Breast epithelium (tissue), 4 donors: ENCODE measurements around the gene LRRC30. TPM values are rescaled to one million over a fixed set of nuclear protein-coding genes. Genes with fewer than 3 reads are reported as not detected.

Experiments
- DNase-seq, 2 donors: peaks; one replicate each; pipeline ENCODE4 v3.0.0-alpha.2; 2019; ENCODE audit warnings: low spot score in 2 of 2
- H3K27ac ChIP-seq, 2 donors: fragments of 200-600 bp; sonication (generic) in 1 of 2; one replicate each; pipeline ENCODE4 v1.5.1; 2016 to 2019; ENCODE audit warnings: mild to moderate bottlenecking in 1 of 2
- H3K27me3 ChIP-seq, 2 donors: fragments of 200-600 bp; sonication (generic) in 1 of 2; one replicate each; pipeline versions ENCODE4 v1.5.1 to v1.6.0; 2017 to 2019; ENCODE audit warnings: control low read depth in 1 of 2, mild to moderate bottlenecking in 1 of 2
- H3K36me3 ChIP-seq: fragments of 200-600 bp; one replicate; pipeline ENCODE4 v1.5.1; 2019
- H3K4me1 ChIP-seq, 2 donors: fragments of 200-600 bp; sonication (generic); one replicate each; pipeline ENCODE4 v1.5.1; 2016 to 2019; ENCODE audit warnings: control low read depth in 1 of 2
- H3K4me3 ChIP-seq, 3 donors: fragments of 200-600 bp; sonication (generic); 1 replicate in 2 of 3; 2 replicates in 1 of 3; pipeline ENCODE4 v1.5.1; 2016 to 2019; ENCODE audit warnings: mild to moderate bottlenecking in 3 of 3, moderate library complexity in 2 of 3
- H3K9me3 ChIP-seq, 2 donors: fragments of 200-600 bp; sonication (generic) in 1 of 2; one replicate each; pipeline ENCODE4 v1.5.1; 2016 to 2019; ENCODE audit warnings: control low read depth in 1 of 2
- CTCF ChIP-seq, 3 donors: fragments of 450-650 bp; IDR thresholded peaks; one replicate each; pipeline ENCODE4 v1.5.1; 2016 to 2017; ENCODE audit warnings: antibody characterized with exemption in 3 of 3, mild to moderate bottlenecking in 3 of 3, moderate library complexity in 3 of 3
- POLR2A ChIP-seq: fragments of 450-650 bp; IDR thresholded peaks from one replicate; pipeline ENCODE4 v1.6.1; 2016; ENCODE audit warnings: antibody characterized with exemption, mild to moderate bottlenecking, moderate library complexity
- POLR2AphosphoS5 ChIP-seq, 3 donors: sonication (generic); formaldehyde crosslinking; IDR thresholded peaks; one replicate each; pipeline ENCODE4 v1.6.1; 2017; ENCODE audit warnings: antibody characterized with exemption in 3 of 3
- intact Hi-C: fragments of 100-400 bp; cut with DNase I; formaldehyde crosslinking; loops from one replicate; pipeline ENCODE4 v1.15.1; 2023; ENCODE audit warnings: low total_unique reads
- total RNA-seq, 3 donors: library from RNA; depleted of rRNA; stranded (reverse); fragments of >200 nt; gene quantifications; one replicate each; pipeline ENCODE4 v1.1.0, GENCODE V29; 2016

LRRC30 gene
- not detected for total RNA-seq

GRCh38 chr18:7230626-7231349 lies at the start of gene LRRC30:
Gene LRRC30, plus strand, starts transcription at chr18:7231089. Its CDS starts 50 bp downstream, at chr18:7231139.
- Histone ChIP-seq H3K27me3 (peaks cover 0 to 5% of the 10 kb centered on the region in 2 donors), H3K36me3 (no peaks in the 10 kb centered on the region), H3K9me3 (no peaks in the 10 kb centered on the region), H3K4me3 (no peak within 1 kb of the TSS), H3K27ac (no peak within 1 kb of the TSS), H3K4me1 (no peaks in the 10 kb centered on the region)
- TF ChIP-seq CTCF (IDR thresholded peaks at IDR 0.05) (no peak), POLR2A (no peak), POLR2AphosphoS5 (IDR thresholded peaks at IDR 0.05) (no peak)
- no peak for DNase-seq
- intact Hi-C loops = no loop called here

GRCh38 chr18:7185701-7186100 lies 45.2 kb upstream of the LRRC30 start:
- Histone ChIP-seq H3K36me3 (no peaks in the 10 kb centered on the region), H3K9me3 (peaks cover 0 to 5% of the 10 kb centered on the region in 2 donors), H3K27ac (no peak overlapping the region), H3K4me3 (no peak overlapping the region), H3K27me3 (no peaks in the 10 kb centered on the region), H3K4me1 (no peaks in the 10 kb centered on the region)
- no peak for DNase-seq
- intact Hi-C loops = no loop called here
- no peak for TF ChIP-seq POLR2A
- no peak for TF ChIP-seq POLR2AphosphoS5 (IDR thresholded peaks at IDR 0.05)
- TF ChIP-seq CTCF (IDR thresholded peaks at IDR 0.05) = no peak

- Histone ChIP-seq H3K27ac (no peak overlapping the region), H3K4me3 (no peak overlapping the region), H3K4me1 (no peaks in the 10 kb centered on the region), H3K27me3 (no peaks in the 10 kb centered on the region), H3K36me3 (no peaks in the 10 kb centered on the region), H3K9me3 (no peaks in the 10 kb centered on the region)
- DNase-seq = no peak
- intact Hi-C loops = no loop called here
- TF ChIP-seq POLR2AphosphoS5 (IDR thresholded peaks at IDR 0.05) = no peak
- no peak for TF ChIP-seq POLR2A
These were observed 40.2 kb upstream of the LRRC30 start for GRCh38 chr18:7190547-7191156.

- Histone ChIP-seq H3K27me3 (no peaks in the 10 kb centered on the region), H3K27ac (no peak overlapping the region), H3K36me3 (no peaks in the 10 kb centered on the region), H3K9me3 (no peaks in the 10 kb centered on the region), H3K4me1 (no peaks in the 10 kb centered on the region), H3K4me3 (no peak overlapping the region)
- intact Hi-C loops = no loop called here
- no peak for DNase-seq
- TF ChIP-seq POLR2AphosphoS5 (IDR thresholded peaks at IDR 0.05) (no peak), CTCF (IDR thresholded peaks at IDR 0.05) (no peak), POLR2A (no peak)
These were observed 39.2 kb upstream of the LRRC30 start for GRCh38 chr18:7191736-7192135.

DNA sequence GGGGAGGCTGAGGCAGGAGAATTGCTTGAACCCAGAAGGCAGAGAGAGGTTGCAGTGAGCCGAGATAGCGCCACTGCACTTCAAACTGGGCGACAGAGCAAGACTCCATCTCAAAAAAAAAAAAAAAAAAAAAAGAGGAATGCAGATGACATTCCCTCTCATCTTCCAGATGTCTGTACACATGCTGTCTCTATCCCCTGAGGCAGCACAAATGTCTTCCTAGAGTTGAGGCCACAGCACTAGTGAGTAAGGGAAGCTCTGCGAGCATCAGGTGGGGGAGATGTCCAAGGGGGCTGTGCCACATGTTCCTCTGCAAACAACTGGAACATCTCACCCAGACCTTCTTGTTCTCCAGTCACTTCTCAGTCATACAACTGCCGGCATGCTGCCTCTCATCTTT lies 35.6 kb upstream of the LRRC30 start:
- no peak for DNase-seq
- Histone ChIP-seq H3K4me3 (no peak overlapping the region), H3K27me3 (no peaks in the 10 kb centered on the region), H3K9me3 (no peaks in the 10 kb centered on the region), H3K4me1 (no peaks in the 10 kb centered on the region), H3K36me3 (no peaks in the 10 kb centered on the region), H3K27ac (no peak overlapping the region)
- intact Hi-C loops = loop anchor here (2.0 kb wide), 1 partner anchor 72 kb away; no protein-coding TSS in a partner anchor
- TF ChIP-seq POLR2A (no peak), POLR2AphosphoS5 (IDR thresholded peaks at IDR 0.05) (no peak), CTCF (IDR thresholded peaks at IDR 0.05) (no peak)
